Prostate gland (tissue), 2 donors: ENCODE results near the gene CFHR5. TPM values are rescaled to one million over a fixed set of nuclear protein-coding genes. Genes with fewer than 3 reads are reported as not detected.
"Not testable (repeated sequence)": the region's sequence is repeated elsewhere in the genome, so short reads cannot be mapped to it uniquely, and the experiment has no call there.

ENCODE experiments used
- DNase-seq: peaks from one replicate; pipeline ENCODE4 v3.0.0-alpha.2; 2019; ENCODE audit warnings: low spot score
- H3K27ac ChIP-seq, 2 donors: fragments of 200-600 bp; sonication (generic); 2 replicates each; pipeline ENCODE4 v1.5.1; 2017 to 2019
- H3K27me3 ChIP-seq: fragments of 200-600 bp; sonication (generic); replicated peaks from 2 replicates; pipeline ENCODE4 v1.5.1; 2019; ENCODE audit not compliant: insufficient read depth
- H3K36me3 ChIP-seq, 2 donors: fragments of 200-600 bp; sonication (generic); 1 replicate in 1 of 2; 2 replicates in 1 of 2; pipeline versions ENCODE4 v1.5.1 to v1.8.1; 2017 to 2019
- H3K4me1 ChIP-seq: fragments of 200-600 bp; sonication (generic); replicated peaks from 2 replicates; pipeline ENCODE4 v1.5.1; 2019
- H3K4me3 ChIP-seq, 2 donors: fragments of 200-600 bp; sonication (generic); 2 replicates each; pipeline ENCODE4 v1.5.1; 2017 to 2019
- H3K9me3 ChIP-seq: fragments of 200-600 bp; sonication (generic); 2 replicates; pipeline ENCODE4 v1.5.1; 2017
- CTCF ChIP-seq, 4 experiments: fragments of 200-600 bp in 2 of 4; fragments of 450-650 bp in 2 of 4; sonication (generic) in 2 of 4; IDR thresholded peaks; 1 replicate in 3 of 4; 2 replicates in 1 of 4; pipeline ENCODE4 v1.5.1; 2016 to 2019; ENCODE audit warnings: antibody characterized with exemption in 4 of 4, mild to moderate bottlenecking in 2 of 4, moderate library complexity in 2 of 4
- POLR2A ChIP-seq: fragments of 450-650 bp; IDR thresholded peaks from one replicate; pipeline ENCODE4 v1.6.1; 2016; ENCODE audit warnings: antibody characterized with exemption, mild to moderate bottlenecking
- POLR2AphosphoS5 ChIP-seq: sonication (generic); formaldehyde crosslinking; IDR thresholded peaks from one replicate; pipeline ENCODE4 v1.6.1; 2017; ENCODE audit warnings: antibody characterized with exemption
- WGBS: methylation state at CpG from one replicate; pipeline ENCODE4 v1.1.5; 2018; 5-methylcytosine and 5-hydroxymethylcytosine counted together
- intact Hi-C: fragments of 100-400 bp; cut with DNase I; formaldehyde crosslinking; loops from one replicate; pipeline ENCODE4 v1.14.2; 2022
- total RNA-seq, 2 donors: library from RNA; depleted of rRNA; stranded (reverse); fragments of >200 nt; gene quantifications; one replicate each; pipeline ENCODE4 v1.1.0, GENCODE V29; 2016

CFHR5 gene
- not detected for total RNA-seq

- H3K27me3 ChIP-seq: no peaks in the 10 kb centered on the region
- intact Hi-C loops: no loop called here
- H3K9me3 ChIP-seq: no peaks in the 10 kb centered on the region
- no peak within 1 kb of the TSS for H3K4me3 ChIP-seq
- TF ChIP-seq POLR2AphosphoS5 (no peak), POLR2A (no peak), CTCF (IDR thresholded peaks at IDR 0.05) (no peak)
- no peaks in the 10 kb centered on the region for H3K4me1 ChIP-seq
- H3K27ac ChIP-seq: no peak within 1 kb of the TSS
- H3K36me3 ChIP-seq: no peaks in the 10 kb centered on the region
- 49% methylated on average over 5 of the region's 5 CpGs for WGBS
- DNase-seq: no peak
Observed at GRCh38 chr1:196977278-196977677, at the start of gene CFHR5. Gene CFHR5, plus strand, starts transcription at chr1:196977556. Its CDS starts 109 bp downstream, at chr1:196977665.

- H3K36me3 ChIP-seq, H3K4me1 ChIP-seq, H3K4me3 ChIP-seq, DNase-seq, H3K27ac ChIP-seq, H3K27me3 ChIP-seq, intact Hi-C loops, H3K9me3 ChIP-seq: not testable (repeated sequence)
- WGBS: 83% methylated on average over 2 of the region's 2 CpGs
Observed at GRCh38 chr1:196932853-196933252, 44.5 kb upstream of the CFHR5 start.

GRCh38 chr1:196933531-196934189 is 43.7 kb upstream of the CFHR5 start:
- H3K36me3 ChIP-seq: no peaks in the 10 kb centered on the region
- 94% methylated on average over 25 of the region's 32 CpGs for WGBS
- no peak overlapping the region for H3K4me3 ChIP-seq
- DNase-seq: no peak
- no peaks in the 10 kb centered on the region for H3K27me3 ChIP-seq
- no peak for TF ChIP-seq CTCF (IDR thresholded peaks at IDR 0.05)
- no peak for TF ChIP-seq POLR2AphosphoS5
- no peak for TF ChIP-seq POLR2A
- H3K4me1 ChIP-seq: no peaks in the 10 kb centered on the region
- H3K27ac ChIP-seq: no peak overlapping the region
- intact Hi-C loops: no loop called here
- no peaks in the 10 kb centered on the region for H3K9me3 ChIP-seq

GRCh38 chr1:196941474-196941873 is 35.9 kb upstream of the CFHR5 start:
- 60% methylated on average over 6 of the region's 6 CpGs for WGBS
- H3K27ac ChIP-seq, H3K27me3 ChIP-seq, H3K4me3 ChIP-seq, H3K4me1 ChIP-seq, intact Hi-C loops, H3K9me3 ChIP-seq, H3K36me3 ChIP-seq, DNase-seq: not testable (repeated sequence)

GRCh38 chr1:196943568-196943967 is 33.8 kb upstream of the CFHR5 start, which contains the start of gene CFHR2:
Gene CFHR2, plus strand, starts transcription at chr1:196943738. Its CDS starts 143 bp downstream, at chr1:196943881.
- H3K27ac ChIP-seq, H3K36me3 ChIP-seq, H3K9me3 ChIP-seq, intact Hi-C loops, DNase-seq, H3K4me3 ChIP-seq, H3K4me1 ChIP-seq, H3K27me3 ChIP-seq: not testable (repeated sequence)
- WGBS: no CpG with 5 or more reads among the region's 1 CpG

GRCh38 chr1:196951711-196952394 is 25.5 kb upstream of the CFHR5 start:
- intact Hi-C loops: no loop called here
- H3K27me3 ChIP-seq: no peaks in the 10 kb centered on the region
- H3K4me3 ChIP-seq: no peak overlapping the region
- H3K36me3 ChIP-seq: no peaks in the 10 kb centered on the region
- H3K4me1 ChIP-seq: no peaks in the 10 kb centered on the region
- DNase-seq: no peak
- WGBS: 71% methylated on average over 2 of the region's 2 CpGs
- no peak overlapping the region for H3K27ac ChIP-seq
- no peak for TF ChIP-seq POLR2AphosphoS5
- no peak for TF ChIP-seq POLR2A
- TF ChIP-seq CTCF (IDR thresholded peaks at IDR 0.05): no peak
- H3K9me3 ChIP-seq: no peaks in the 10 kb centered on the region
